ENCODE data around the gene SLC31A1. TPM values are rescaled to one million over a fixed set of nuclear protein-coding genes. Genes with fewer than 3 reads are reported as not detected.

Gene SLC31A1
- total and polyA plus RNA-seq, 2 of the 13 experiments (the other 11 are each of a cell fraction or from before 2014, with no cell fraction given), result 62.9 to 70.0 TPM

DNA sequence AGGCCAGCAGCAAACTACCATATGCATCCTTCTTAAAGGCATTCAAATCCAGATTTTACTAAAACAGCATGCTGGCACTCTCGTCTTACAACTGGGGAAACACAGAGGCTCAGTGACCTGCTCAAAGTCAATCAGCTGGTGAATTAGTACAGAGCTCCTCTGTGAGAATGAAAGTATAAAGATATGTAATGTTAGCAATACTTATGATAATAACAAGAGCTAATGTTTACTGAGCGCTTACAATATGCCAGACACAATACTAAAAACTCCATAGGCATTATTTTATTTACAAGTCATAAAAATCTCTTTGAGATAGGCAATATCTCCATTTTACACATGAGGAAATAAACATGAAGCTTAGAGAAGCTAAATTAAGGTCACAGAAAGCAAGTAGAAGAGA lies 28.9 kb upstream of the SLC31A1 start (continued):
- no peak for TF ChIP-seq THAP7 (CRISPR knock-in tag; IDR thresholded peaks at IDR 0.05)
- no peak for TF ChIP-seq ETS1 (CRISPR knock-in tag; IDR thresholded peaks at IDR 0.05)
- TF ChIP-seq IKZF1 (IDR thresholded peaks at IDR 0.05), result no peak
- no peak for TF ChIP-seq TCF12 (IDR thresholded peaks at IDR 0.05)
- TF ChIP-seq TCF12 (CRISPR knock-in tag; IDR thresholded peaks at IDR 0.05), result no peak
- TF ChIP-seq, protein P1, sequence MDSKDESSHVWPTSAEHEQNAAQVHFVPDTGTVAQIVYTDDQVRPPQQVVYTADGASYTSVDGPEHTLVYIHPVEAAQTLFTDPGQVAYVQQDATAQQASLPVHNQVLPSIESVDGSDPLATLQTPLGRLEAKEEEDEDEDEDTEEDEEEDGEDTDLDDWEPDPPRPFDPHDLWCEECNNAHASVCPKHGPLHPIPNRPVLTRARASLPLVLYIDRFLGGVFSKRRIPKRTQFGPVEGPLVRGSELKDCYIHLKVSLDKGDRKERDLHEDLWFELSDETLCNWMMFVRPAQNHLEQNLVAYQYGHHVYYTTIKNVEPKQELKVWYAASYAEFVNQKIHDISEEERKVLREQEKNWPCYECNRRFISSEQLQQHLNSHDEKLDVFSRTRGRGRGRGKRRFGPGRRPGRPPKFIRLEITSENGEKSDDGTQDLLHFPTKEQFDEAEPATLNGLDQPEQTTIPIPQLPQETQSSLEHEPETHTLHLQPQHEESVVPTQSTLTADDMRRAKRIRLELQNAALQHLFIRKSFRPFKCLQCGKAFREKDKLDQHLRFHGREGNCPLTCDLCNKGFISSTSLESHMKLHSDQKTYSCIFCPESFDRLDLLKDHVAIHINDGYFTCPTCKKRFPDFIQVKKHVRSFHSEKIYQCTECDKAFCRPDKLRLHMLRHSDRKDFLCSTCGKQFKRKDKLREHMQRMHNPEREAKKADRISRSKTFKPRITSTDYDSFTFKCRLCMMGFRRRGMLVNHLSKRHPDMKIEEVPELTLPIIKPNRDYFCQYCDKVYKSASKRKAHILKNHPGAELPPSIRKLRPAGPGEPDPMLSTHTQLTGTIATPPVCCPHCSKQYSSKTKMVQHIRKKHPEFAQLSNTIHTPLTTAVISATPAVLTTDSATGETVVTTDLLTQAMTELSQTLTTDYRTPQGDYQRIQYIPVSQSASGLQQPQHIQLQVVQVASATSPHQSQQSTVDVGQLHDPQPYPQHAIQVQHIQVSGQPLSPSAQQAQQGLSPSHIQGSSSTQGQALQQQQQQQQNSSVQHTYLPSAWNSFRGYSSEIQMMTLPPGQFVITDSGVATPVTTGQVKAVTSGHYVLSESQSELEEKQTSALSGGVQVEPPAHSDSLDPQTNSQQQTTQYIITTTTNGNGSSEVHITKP (CRISPR knock-in tag; IDR thresholded peaks at IDR 0.05; ENCODE audit: low read depth), result no peak
- TF ChIP-seq, protein P2, sequence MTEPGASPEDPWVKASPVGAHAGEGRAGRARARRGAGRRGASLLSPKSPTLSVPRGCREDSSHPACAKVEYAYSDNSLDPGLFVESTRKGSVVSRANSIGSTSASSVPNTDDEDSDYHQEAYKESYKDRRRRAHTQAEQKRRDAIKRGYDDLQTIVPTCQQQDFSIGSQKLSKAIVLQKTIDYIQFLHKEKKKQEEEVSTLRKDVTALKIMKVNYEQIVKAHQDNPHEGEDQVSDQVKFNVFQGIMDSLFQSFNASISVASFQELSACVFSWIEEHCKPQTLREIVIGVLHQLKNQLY (CRISPR knock-in tag; IDR thresholded peaks at IDR 0.05), result no peak
- TF ChIP-seq ZNF652 (CRISPR knock-in tag; IDR thresholded peaks at IDR 0.05; ENCODE audit: borderline replicate concordance, low read depth), result no peak

Measured in HepG2 (cell line).